ENCODE measurements around the gene PPARGC1A. TPM values are rescaled to one million over a fixed set of nuclear protein-coding genes. Genes with fewer than 3 reads are reported as not detected.

The PPARGC1A gene
- total RNA-seq, 4 donors from 2014 or later, result 13.8 to 22.8 (median 17.1) TPM

- H3K4me3 ChIP-seq, result no peak overlapping the region
- peak overlapping the region in 1 of 4 donors; percentile 35 for H3K27ac ChIP-seq (replicated peaks in 1 of 4)
- H3K27me3 ChIP-seq, result no peaks in the 10 kb centered on the region
- H3K36me3 ChIP-seq, result no peaks in the 10 kb centered on the region
- DNase-seq (ENCODE audit: extremely low spot score), result no peak
- no peaks in the 10 kb centered on the region for H3K9me3 ChIP-seq
- TF ChIP-seq CTCF (IDR thresholded peaks at IDR 0.05) (no peak), EP300 (IDR thresholded peaks at IDR 0.05) (no peak), POLR2A (IDR thresholded peaks at IDR 0.05; ENCODE audit: low read depth) (no peak), POLR2AphosphoS5 (IDR thresholded peaks at IDR 0.05) (no peak)
- H3K4me1 ChIP-seq, result peaks cover 4 to 26% (median 19%) of the 10 kb centered on the region in 4 donors
- intact Hi-C loops (cut with DNase I), result no loop called here
- WGBS, result 79% methylated on average over 3 of the region's 3 CpGs
Observed at GRCh38 chr4:23838607-23839006, 51.2 kb downstream of the PPARGC1A start.

GRCh38 chr4:23838131-23838530 lies 51.7 kb downstream of the PPARGC1A start:
- Histone ChIP-seq H3K4me1 (peaks cover 4 to 27% (median 23%) of the 10 kb centered on the region in 4 donors), H3K27me3 (no peaks in the 10 kb centered on the region), H3K27ac (replicated peaks in 1 of 4) (peak overlapping the region in 1 of 4 donors; percentile 50), H3K36me3 (no peaks in the 10 kb centered on the region), H3K9me3 (no peaks in the 10 kb centered on the region), H3K4me3 (no peak overlapping the region)
- TF ChIP-seq POLR2AphosphoS5 (IDR thresholded peaks at IDR 0.05) (no peak), EP300 (IDR thresholded peaks at IDR 0.05) (no peak), POLR2A (IDR thresholded peaks at IDR 0.05; ENCODE audit: low read depth) (no peak), CTCF (IDR thresholded peaks at IDR 0.05) (no peak)
- intact Hi-C loops (cut with DNase I), result no loop called here
- DNase-seq (ENCODE audit: extremely low spot score), result no peak
- 77% methylated on average over 3 of the region's 3 CpGs for WGBS

GRCh38 chr4:23837371-23837770 lies 52.5 kb downstream of the PPARGC1A start:
- H3K4me1 ChIP-seq, result peaks cover 4 to 34% (median 27%) of the 10 kb centered on the region in 4 donors
- no peaks in the 10 kb centered on the region for H3K36me3 ChIP-seq
- no peak for DNase-seq (ENCODE audit: extremely low spot score)
- WGBS, result 56% methylated on average over 2 of the region's 2 CpGs
- H3K27me3 ChIP-seq, result no peaks in the 10 kb centered on the region
- TF ChIP-seq EP300 (IDR thresholded peaks at IDR 0.05), result no peak
- no peak for TF ChIP-seq CTCF (IDR thresholded peaks at IDR 0.05)
- TF ChIP-seq POLR2AphosphoS5 (IDR thresholded peaks at IDR 0.05), result no peak
- H3K4me3 ChIP-seq, result no peak overlapping the region
- H3K27ac ChIP-seq (replicated peaks in 1 of 4), result peak overlapping the region in 3 of 4 donors; percentile 31 to 50 (median 39)
- intact Hi-C loops (cut with DNase I), result no loop called here
- no peaks in the 10 kb centered on the region for H3K9me3 ChIP-seq

- peaks cover 4 to 34% (median 27%) of the 10 kb centered on the region in 4 donors for H3K4me1 ChIP-seq
- 74% methylated on average over 8 of the region's 8 CpGs for WGBS
Observed at GRCh38 chr4:23835774-23836478, 53.9 kb downstream of the PPARGC1A start.

More at GRCh38 chr4:23835774-23836478, 53.9 kb downstream of the PPARGC1A start:
- Histone ChIP-seq H3K27ac (replicated peaks in 1 of 4) (peak overlapping the region in 1 of 4 donors; percentile 31), H3K4me3 (no peak overlapping the region), H3K27me3 (no peaks in the 10 kb centered on the region), H3K9me3 (no peaks in the 10 kb centered on the region), H3K36me3 (peaks cover 0 to 3% (median 0%) of the 10 kb centered on the region in 4 donors)
- intact Hi-C loops (cut with DNase I), result no loop called here
- TF ChIP-seq CTCF (IDR thresholded peaks at IDR 0.05) (no peak), EP300 (IDR thresholded peaks at IDR 0.05) (no peak), POLR2AphosphoS5 (IDR thresholded peaks at IDR 0.05) (no peak), POLR2A (IDR thresholded peaks at IDR 0.05; ENCODE audit: low read depth) (no peak)
- no peak for DNase-seq (ENCODE audit: extremely low spot score)
